Mucosa of descending colon (tissue), 3 donors: ENCODE results near the gene SLC6A5. TPM values are rescaled to one million over a fixed set of nuclear protein-coding genes. Genes with fewer than 3 reads are reported as not detected.

Experiments used
- ATAC-seq: fragments of 200-7000 bp; cut with Tn5 transposase; one replicate; pipeline ENCODE4 v1.9.1; 2020; ENCODE audit warnings: mild to moderate bottlenecking, moderate library complexity
- DNase-seq, 3 donors: peaks; one replicate each; pipeline ENCODE4 v3.0.0-alpha.2; 2020
- H3K36me3 ChIP-seq: fragments of 200-600 bp; one replicate; pipeline ENCODE4 v1.8.0; 2021; ENCODE audit warnings: low read depth, mild to moderate bottlenecking
- H3K4me1 ChIP-seq: fragments of 200-600 bp; one replicate; pipeline ENCODE4 v1.8.0; 2021; ENCODE audit warnings: low read depth, mild to moderate bottlenecking
- H3K4me3 ChIP-seq: fragments of 200-600 bp; one replicate; pipeline ENCODE4 v1.8.0; 2021; ENCODE audit warnings: mild to moderate bottlenecking
- H3K9me3 ChIP-seq: fragments of 200-600 bp; one replicate; pipeline ENCODE4 v1.8.0; 2021; ENCODE audit warnings: mild to moderate bottlenecking
- CTCF ChIP-seq: fragments of 200-600 bp; IDR thresholded peaks from one replicate; pipeline ENCODE4 v1.8.0; 2022; ENCODE audit warnings: antibody characterized with exemption, mild to moderate bottlenecking
- intact Hi-C, 2 donors: fragments of 100-400 bp; cut with DNase I in 1 of 2; cut with micrococcal nuclease in 1 of 2; formaldehyde crosslinking; loops; one replicate each; pipeline versions ENCODE4 v1.11.0 to v1.11.1; 2022; cut with DNase I, micrococcal nuclease
- total RNA-seq, 3 donors: library from RNA; stranded (reverse); fragmentation: NEBNext Ultra II Directional in 2 of 3; extraction: Animal tissue kit (Norgen Biotek cat#: 25700) in 2 of 3; gene quantifications; one replicate each; pipeline versions ENCODE4 v1.2.1 to v1.2.4, GENCODE V29; 2021 to 2023
- donor health status: DM: no; HTN: no; CAD: no; lungs with moderate emphysema.
- donor health status: DM: no; HTN: no; CAD: no.
- donor health status: DM: no; HTN: yes; CAD: no.

SLC6A5 gene
- total RNA-seq, 3 donors from 2014 or later: not detected

- intact Hi-C loops: no loop called here
- ATAC-seq: no peak
- H3K4me1 ChIP-seq: no peaks in the 10 kb centered on the region
- H3K4me3 ChIP-seq: no peak overlapping the region
- H3K9me3 ChIP-seq: no peaks in the 10 kb centered on the region
- no peak for DNase-seq
- H3K36me3 ChIP-seq: no peaks in the 10 kb centered on the region
- no peak for TF ChIP-seq CTCF
Observed at GRCh38 chr11:20598492-20598891, 916 bp upstream of the SLC6A5 start.

- intact Hi-C loops: no loop called here
- Histone ChIP-seq H3K9me3 (no peaks in the 10 kb centered on the region), H3K36me3 (no peaks in the 10 kb centered on the region), H3K4me3 (no peak overlapping the region), H3K4me1 (no peaks in the 10 kb centered on the region)
- no peak for DNase-seq
- no peak for ATAC-seq
- TF ChIP-seq CTCF: no peak
Observed at GRCh38 chr11:20600020-20600346, 575 bp downstream of the SLC6A5 start.

- no peaks in the 10 kb centered on the region for H3K4me1 ChIP-seq
- ATAC-seq (no peak), DNase-seq (no peak)
- TF ChIP-seq CTCF: no peak
- H3K9me3 ChIP-seq: no peaks in the 10 kb centered on the region
- no peaks in the 10 kb centered on the region for H3K36me3 ChIP-seq
- intact Hi-C loops: no loop called here
- no peak overlapping the region for H3K4me3 ChIP-seq
Observed at GRCh38 chr11:20600551-20600950, 1.1 kb downstream of the SLC6A5 start.

GRCh38 chr11:20601221-20601914 is 2.0 kb downstream of the SLC6A5 start:
- Histone ChIP-seq H3K9me3 (no peaks in the 10 kb centered on the region), H3K36me3 (no peaks in the 10 kb centered on the region), H3K4me3 (no peak overlapping the region), H3K4me1 (no peaks in the 10 kb centered on the region)
- ATAC-seq: no peak
- intact Hi-C loops: no loop called here
- DNase-seq: no peak
- no peak for TF ChIP-seq CTCF

GRCh38 chr11:20604295-20604803 is 4.9 kb downstream of the SLC6A5 start:
- Histone ChIP-seq H3K36me3 (no peaks in the 10 kb centered on the region), H3K4me1 (no peaks in the 10 kb centered on the region), H3K4me3 (no peak overlapping the region), H3K9me3 (no peaks in the 10 kb centered on the region)
- no peak for ATAC-seq
- TF ChIP-seq CTCF: no peak
- no peak for DNase-seq
- intact Hi-C loops: no loop called here
